CD14-positive monocyte (primary cell): ENCODE results near the gene PSMD14. TPM values are rescaled to one million over a fixed set of nuclear protein-coding genes. Genes with fewer than 3 reads are reported as not detected.
"Not testable (repeated sequence)": the region's sequence is repeated elsewhere in the genome, so short reads cannot be mapped to it uniquely, and the experiment has no call there.

Source experiments
- DNase-seq, 3 donors: peaks; one replicate each; pipeline ENCODE4 v3.0.0-alpha.2; 2011 to 2022
- H2AFZ ChIP-seq: 2 replicates; pipeline ENCODE4 v1.6.0; 2012; ENCODE audit warnings: mild to moderate bottlenecking, low read depth, low read length, inconsistent platforms; ENCODE audit not compliant: insufficient read depth, poor library complexity, severe bottlenecking
- H3K27ac ChIP-seq, 2 donors: 1 replicate in 1 of 2; 2 replicates in 1 of 2; pipeline ENCODE4 v1.5.1; 2012 to 2013; ENCODE audit warnings: low read length in 2 of 2, control low read depth in 1 of 2, inconsistent platforms in 1 of 2, low read depth in 1 of 2, mild to moderate bottlenecking in 1 of 2
- H3K27me3 ChIP-seq, 2 donors: one replicate each; pipeline versions ENCODE4 v1.6.0 to v1.6.1; 2011 to 2013; ENCODE audit warnings: low read length in 2 of 2; ENCODE audit not compliant: control insufficient read depth in 2 of 2, insufficient read depth in 2 of 2
- H3K36me3 ChIP-seq, 2 donors: replicated peaks in 1 of 2; 1 replicate in 1 of 2; 2 replicates in 1 of 2; pipeline versions ENCODE4 v1.5.1 to v1.6.1; 2012 to 2013; ENCODE audit warnings: low read length in 2 of 2, control low read depth in 1 of 2, inconsistent platforms in 1 of 2, mild to moderate bottlenecking in 1 of 2; ENCODE audit not compliant: insufficient read depth in 2 of 2, control insufficient read depth in 1 of 2
- H3K4me1 ChIP-seq, 2 donors: 1 replicate in 1 of 2; 2 replicates in 1 of 2; pipeline versions ENCODE4 v1.5.1 to v1.6.1; 2012 to 2013; ENCODE audit warnings: low read length in 2 of 2, control low read depth in 1 of 2, inconsistent platforms in 1 of 2, mild to moderate bottlenecking in 1 of 2, moderate library complexity in 1 of 2; ENCODE audit not compliant: insufficient read depth in 2 of 2, control insufficient read depth in 1 of 2
- H3K4me2 ChIP-seq: replicated peaks from 2 replicates; pipeline ENCODE3; 2012; ENCODE audit warnings: low read length, moderate library complexity, mild to moderate bottlenecking; ENCODE audit not compliant: poor library complexity, severe bottlenecking; ENCODE audit errors: extremely low read depth
- H3K4me3 ChIP-seq, 3 experiments: fragments of 200-600 bp in 1 of 3; sonication (generic) in 1 of 3; replicated peaks in 1 of 3; 1 replicate in 2 of 3; 2 replicates in 1 of 3; pipeline ENCODE4 v1.5.1; 2011 to 2013; ENCODE audit warnings: low read length in 3 of 3, mild to moderate bottlenecking in 3 of 3, control low read depth in 2 of 3, low read depth in 2 of 3, inconsistent platforms in 1 of 3, moderate library complexity in 1 of 3
- H3K79me2 ChIP-seq: 2 replicates; pipeline ENCODE4 v1.6.0; 2012; ENCODE audit warnings: mild to moderate bottlenecking, control low read depth, inconsistent platforms, low read length, moderate library complexity; ENCODE audit not compliant: insufficient read depth
- H3K9ac ChIP-seq: 2 replicates; pipeline ENCODE4 v1.6.0; 2017; ENCODE audit warnings: low read length, mild to moderate bottlenecking; ENCODE audit not compliant: insufficient read depth, poor library complexity, severe bottlenecking
- H3K9me3 ChIP-seq, 2 donors: replicated peaks in 1 of 2; 1 replicate in 1 of 2; 2 replicates in 1 of 2; pipeline versions ENCODE4 v1.5.1 to v1.6.1; 2012 to 2013; ENCODE audit warnings: low read length in 2 of 2, control low read depth in 1 of 2; ENCODE audit not compliant: control insufficient read depth in 1 of 2, insufficient read depth in 1 of 2
- H4K20me1 ChIP-seq: 2 replicates; pipeline ENCODE4 v1.6.0; 2012; ENCODE audit warnings: mild to moderate bottlenecking, low read length, control low read depth, moderate library complexity; ENCODE audit not compliant: insufficient read depth
- H3K27ac Mint-ChIP-seq, 7 donors: one replicate each; pipeline ENCODE4 v1.8.0; 2020; ENCODE audit warnings: mild to moderate bottlenecking in 7 of 7, mixed read lengths in 7 of 7, moderate library complexity in 6 of 7, inconsistent platforms in 2 of 7
- H3K27me3 Mint-ChIP-seq, 3 donors: one replicate each; pipeline ENCODE4 v1.8.0; 2021 to 2022; ENCODE audit warnings: low read depth in 3 of 3, mild to moderate bottlenecking in 3 of 3, mixed read lengths in 3 of 3, moderate library complexity in 3 of 3, inconsistent platforms in 1 of 3
- H3K36me3 Mint-ChIP-seq, 2 donors: one replicate each; pipeline ENCODE4 v1.8.0; 2020; ENCODE audit warnings: mixed read lengths in 2 of 2, inconsistent platforms in 1 of 2, mild to moderate bottlenecking in 1 of 2
- H3K4me1 Mint-ChIP-seq: one replicate; pipeline ENCODE4 v1.8.0; 2020; ENCODE audit warnings: mild to moderate bottlenecking, mixed read lengths
- H3K4me3 Mint-ChIP-seq, 2 donors: one replicate each; pipeline ENCODE4 v1.8.0; 2020; ENCODE audit warnings: mild to moderate bottlenecking in 2 of 2, mixed read lengths in 2 of 2, moderate library complexity in 1 of 2
- H3K9me3 Mint-ChIP-seq, 7 donors: one replicate each; pipeline ENCODE4 v1.8.0; 2020 to 2022; ENCODE audit warnings: mixed read lengths in 7 of 7, mild to moderate bottlenecking in 6 of 7, moderate library complexity in 6 of 7, inconsistent platforms in 2 of 7
- CTCF ChIP-seq: fragments of 200-600 bp; IDR thresholded peaks from one replicate; pipeline ENCODE4 v1.8.0; 2022; ENCODE audit warnings: antibody characterized with exemption, mild to moderate bottlenecking
- WGBS: methylation state at CpG from one replicate; pipeline ENCODE4 v1.1.5; 2013; ENCODE audit warnings: missing lambda C conversion rate; ENCODE audit not compliant: insufficient coverage; 5-methylcytosine and 5-hydroxymethylcytosine counted together
- intact Hi-C, 2 donors: fragments of 100-400 bp; cut with micrococcal nuclease; formaldehyde crosslinking; loops; one replicate each; pipeline versions ENCODE4 v1.15.0 to v1.15.1; 2023
- polyA plus RNA-seq, 3 donors: library from polyadenylated mRNA; depleted of rRNA in 1 of 3; unstranded in 2 of 3; stranded (reverse) in 1 of 3; fragments of 300-500 nt in 2 of 3; fragments of >200 nt in 1 of 3; fragmentation: Illumina TruSeq in 2 of 3; gene quantifications; 1 replicate in 2 of 3; 2 replicates in 1 of 3; pipeline ENCODE4 v1.2.3, GENCODE V29; 2012 to 2021

The PSMD14 gene
- polyA plus RNA-seq, 3 donors = 8.7 to 37.8 (median 29.3) TPM

DNA sequence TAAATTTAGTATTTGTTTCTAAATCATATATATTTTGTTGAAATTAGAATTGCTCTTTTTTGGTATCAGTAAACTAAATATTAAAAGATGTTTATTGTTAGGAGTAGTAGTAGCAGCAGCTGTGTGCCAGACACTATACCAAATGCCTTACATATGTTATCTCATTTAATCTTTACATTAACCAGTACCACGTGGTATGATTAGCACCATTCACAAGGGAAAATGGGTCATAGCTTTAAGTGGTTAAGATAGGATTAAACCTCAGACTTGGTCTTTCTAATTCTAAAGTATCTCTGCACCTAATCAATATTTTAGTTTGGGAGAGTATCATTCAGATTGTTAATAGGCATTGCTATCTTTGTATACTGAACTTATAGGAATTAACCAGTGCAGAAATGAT, 29.0 kb downstream of the PSMD14 start:
- intact Hi-C loops = no loop called here
- Mint-ChIP-seq H3K36me3 (peaks cover 20 to 32% of the 10 kb centered on the region in 2 donors), H3K27ac (no peak overlapping the region), H3K9me3 (peaks cover 5 to 16% (median 11%) of the 10 kb centered on the region in 7 donors), H3K4me1 (peaks cover 5% of the 10 kb centered on the region), H3K27me3 (no peaks in the 10 kb centered on the region), H3K4me3 (no peak overlapping the region)
- Histone ChIP-seq H2AFZ (no peak overlapping the region), H3K79me2 (peaks cover 25% of the 10 kb centered on the region), H4K20me1 (no peaks in the 10 kb centered on the region), H3K27me3 (no peaks in the 10 kb centered on the region), H3K4me3 (no peak overlapping the region), H3K9me3 (peaks cover 0 to 9% of the 10 kb centered on the region in 2 donors), H3K4me2 (no peak overlapping the region), H3K4me1 (no peaks in the 10 kb centered on the region), H3K27ac (no peak overlapping the region), H3K36me3 (peaks cover 0 to 4% of the 10 kb centered on the region in 2 donors), H3K9ac (no peak overlapping the region)
- DNase-seq = no peak
- no peak for TF ChIP-seq CTCF
- no CpG with 5 or more reads among the region's 1 CpG for WGBS

GRCh38 chr2:161339532-161339931, 31.3 kb downstream of the PSMD14 start:
- WGBS = no CpG with 5 or more reads among the region's 3 CpGs
- Mint-ChIP-seq H3K36me3 (peaks cover 24 to 26% of the 10 kb centered on the region in 2 donors), H3K9me3 (peaks cover 8 to 19% (median 13%) of the 10 kb centered on the region in 7 donors)
- Histone ChIP-seq H3K79me2 (peaks cover 22% of the 10 kb centered on the region), H3K9me3 (peaks cover 0 to 13% of the 10 kb centered on the region in 2 donors)
- H3K9ac ChIP-seq, H3K4me3 Mint-ChIP-seq, H3K36me3 ChIP-seq, H3K27me3 ChIP-seq, H3K27ac ChIP-seq, H2AFZ ChIP-seq, H3K27me3 Mint-ChIP-seq, H3K4me1 ChIP-seq, H4K20me1 ChIP-seq, H3K4me2 ChIP-seq, H3K27ac Mint-ChIP-seq, intact Hi-C loops, H3K4me1 Mint-ChIP-seq, DNase-seq, H3K4me3 ChIP-seq: not testable (repeated sequence)

GRCh38 chr2:161340930-161341413, 32.7 kb downstream of the PSMD14 start:
- Mint-ChIP-seq H3K9me3 (peaks cover 8 to 19% (median 13%) of the 10 kb centered on the region in 7 donors), H3K36me3 (peaks cover 28 to 34% of the 10 kb centered on the region in 2 donors)
- H3K4me1 Mint-ChIP-seq, DNase-seq, H3K27ac Mint-ChIP-seq, H4K20me1 ChIP-seq, intact Hi-C loops, H3K4me1 ChIP-seq, H3K4me3 ChIP-seq, H3K4me2 ChIP-seq, H3K27ac ChIP-seq, H3K27me3 Mint-ChIP-seq, H3K27me3 ChIP-seq, H3K4me3 Mint-ChIP-seq, H3K9ac ChIP-seq, H3K36me3 ChIP-seq, H2AFZ ChIP-seq: not testable (repeated sequence)
- H3K9me3 ChIP-seq = peaks cover 0 to 13% of the 10 kb centered on the region in 2 donors
- 83% methylated on average over 1 of the region's 64 CpGs for WGBS
- H3K79me2 ChIP-seq = peaks cover 31% of the 10 kb centered on the region
